Activated naive CD8-positive, alpha-beta T cell (primary cell): ENCODE measurements around the gene ACBD6.

Experiments
- H3K27ac Mint-ChIP-seq: one replicate; pipeline ENCODE4 v1.8.0; 2021; ENCODE audit warnings: mixed read lengths
- H3K27me3 Mint-ChIP-seq: one replicate; pipeline ENCODE4 v1.8.0; 2021; ENCODE audit warnings: mixed read lengths
- H3K36me3 Mint-ChIP-seq: one replicate; pipeline ENCODE4 v1.8.0; 2021; ENCODE audit warnings: mixed read lengths
- H3K4me1 Mint-ChIP-seq: one replicate; pipeline ENCODE4 v1.8.0; 2021; ENCODE audit warnings: low read depth, mixed read lengths
- H3K4me3 Mint-ChIP-seq: one replicate; pipeline ENCODE4 v1.8.0; 2021; ENCODE audit warnings: mild to moderate bottlenecking, mixed read lengths
- H3K9me3 Mint-ChIP-seq: one replicate; pipeline ENCODE4 v1.8.0; 2021; ENCODE audit warnings: low read depth, mixed read lengths

The ACBD6 gene

GRCh38 chr1:180386745-180387367, 115.5 kb downstream of the ACBD6 start:
- H3K9me3 Mint-ChIP-seq = peaks cover 33% of the 10 kb centered on the region
- peaks cover 48% of the 10 kb centered on the region for H3K36me3 Mint-ChIP-seq

GRCh38 chr1:180385144-180385543, 117.2 kb downstream of the ACBD6 start:
- Mint-ChIP-seq H3K4me3 (no peak overlapping the region), H3K4me1 (peaks cover 12% of the 10 kb centered on the region), H3K27ac (no peak overlapping the region), H3K9me3 (peaks cover 46% of the 10 kb centered on the region), H3K27me3 (no peaks in the 10 kb centered on the region), H3K36me3 (peaks cover 48% of the 10 kb centered on the region)

More at GRCh38 chr1:180386745-180387367, 115.5 kb downstream of the ACBD6 start:
- no peak overlapping the region for H3K27ac Mint-ChIP-seq
- no peaks in the 10 kb centered on the region for H3K27me3 Mint-ChIP-seq
- H3K4me3 Mint-ChIP-seq = no peak overlapping the region
- peaks cover 4% of the 10 kb centered on the region for H3K4me1 Mint-ChIP-seq

- H3K36me3 Mint-ChIP-seq = peaks cover 52% of the 10 kb centered on the region
- H3K27me3 Mint-ChIP-seq = no peaks in the 10 kb centered on the region
- H3K27ac Mint-ChIP-seq = no peak overlapping the region
- H3K4me1 Mint-ChIP-seq = peaks cover 14% of the 10 kb centered on the region
- H3K9me3 Mint-ChIP-seq = peaks cover 50% of the 10 kb centered on the region
- H3K4me3 Mint-ChIP-seq = no peak overlapping the region
Observed at GRCh38 chr1:180384286-180385005, 117.9 kb downstream of the ACBD6 start.

- H3K27me3 Mint-ChIP-seq = no peaks in the 10 kb centered on the region
- H3K4me3 Mint-ChIP-seq = no peak overlapping the region
- H3K36me3 Mint-ChIP-seq = peaks cover 63% of the 10 kb centered on the region
- peaks cover 18% of the 10 kb centered on the region for H3K4me1 Mint-ChIP-seq
- H3K27ac Mint-ChIP-seq = no peak overlapping the region
- H3K9me3 Mint-ChIP-seq = peaks cover 54% of the 10 kb centered on the region
Observed at GRCh38 chr1:180382326-180383115, 119.9 kb downstream of the ACBD6 start.

GRCh38 chr1:180381184-180381580, 121.2 kb downstream of the ACBD6 start:
- peaks cover 63% of the 10 kb centered on the region for H3K36me3 Mint-ChIP-seq
- no peak overlapping the region for H3K27ac Mint-ChIP-seq

GRCh38 chr1:180380259-180381183, 121.9 kb downstream of the ACBD6 start:
- H3K27ac Mint-ChIP-seq = peak overlapping the region; percentile 55

More at GRCh38 chr1:180381184-180381580, 121.2 kb downstream of the ACBD6 start:
- Mint-ChIP-seq H3K9me3 (peaks cover 43% of the 10 kb centered on the region), H3K27me3 (no peaks in the 10 kb centered on the region), H3K4me1 (peaks cover 18% of the 10 kb centered on the region), H3K4me3 (no peak overlapping the region)

GRCh38 chr1:180376800-180377199, 125.6 kb downstream of the ACBD6 start:
- no peaks in the 10 kb centered on the region for H3K27me3 Mint-ChIP-seq
- peaks cover 23% of the 10 kb centered on the region for H3K4me1 Mint-ChIP-seq
- peaks cover 39% of the 10 kb centered on the region for H3K36me3 Mint-ChIP-seq
- H3K27ac Mint-ChIP-seq = no peak overlapping the region
- no peak overlapping the region for H3K4me3 Mint-ChIP-seq
- peaks cover 21% of the 10 kb centered on the region for H3K9me3 Mint-ChIP-seq

More at GRCh38 chr1:180380259-180381183, 121.9 kb downstream of the ACBD6 start:
- Mint-ChIP-seq H3K4me3 (no peak overlapping the region), H3K27me3 (no peaks in the 10 kb centered on the region), H3K4me1 (peaks cover 18% of the 10 kb centered on the region), H3K36me3 (peaks cover 64% of the 10 kb centered on the region), H3K9me3 (peaks cover 43% of the 10 kb centered on the region)

- H3K4me3 Mint-ChIP-seq = no peak overlapping the region
Observed at GRCh38 chr1:180376253-180376652, 126.1 kb downstream of the ACBD6 start.

GRCh38 chr1:180372728-180373127, 129.6 kb downstream of the ACBD6 start:
- Mint-ChIP-seq H3K9me3 (peaks cover 4% of the 10 kb centered on the region), H3K27ac (no peak overlapping the region), H3K4me3 (no peak overlapping the region), H3K4me1 (peaks cover 15% of the 10 kb centered on the region), H3K36me3 (peaks cover 25% of the 10 kb centered on the region), H3K27me3 (no peaks in the 10 kb centered on the region)

More at GRCh38 chr1:180376253-180376652, 126.1 kb downstream of the ACBD6 start:
- peaks cover 39% of the 10 kb centered on the region for H3K36me3 Mint-ChIP-seq
- H3K27me3 Mint-ChIP-seq = no peaks in the 10 kb centered on the region
- H3K9me3 Mint-ChIP-seq = peaks cover 19% of the 10 kb centered on the region
- peaks cover 26% of the 10 kb centered on the region for H3K4me1 Mint-ChIP-seq
- no peak overlapping the region for H3K27ac Mint-ChIP-seq

- Mint-ChIP-seq H3K4me3 (no peak overlapping the region), H3K4me1 (peaks cover 18% of the 10 kb centered on the region), H3K27ac (no peak overlapping the region), H3K9me3 (peaks cover 6% of the 10 kb centered on the region), H3K36me3 (peaks cover 17% of the 10 kb centered on the region), H3K27me3 (no peaks in the 10 kb centered on the region)
Observed at GRCh38 chr1:180370597-180370996, 131.8 kb downstream of the ACBD6 start.

GRCh38 chr1:180370188-180370587, 132.2 kb downstream of the ACBD6 start:
- Mint-ChIP-seq H3K9me3 (peaks cover 6% of the 10 kb centered on the region), H3K27me3 (no peaks in the 10 kb centered on the region), H3K4me3 (no peak overlapping the region), H3K27ac (no peak overlapping the region), H3K4me1 (peaks cover 18% of the 10 kb centered on the region), H3K36me3 (peaks cover 17% of the 10 kb centered on the region)

GRCh38 chr1:180369061-180369460, 133.3 kb downstream of the ACBD6 start:
- Mint-ChIP-seq H3K4me3 (no peak overlapping the region), H3K9me3 (peaks cover 6% of the 10 kb centered on the region), H3K36me3 (peaks cover 20% of the 10 kb centered on the region), H3K27me3 (no peaks in the 10 kb centered on the region), H3K27ac (no peak overlapping the region), H3K4me1 (peaks cover 16% of the 10 kb centered on the region)

GRCh38 chr1:180366371-180367068, 135.9 kb downstream of the ACBD6 start:
- Mint-ChIP-seq H3K27me3 (no peaks in the 10 kb centered on the region), H3K4me1 (peaks cover 10% of the 10 kb centered on the region), H3K27ac (no peak overlapping the region), H3K36me3 (peaks cover 18% of the 10 kb centered on the region), H3K4me3 (no peak overlapping the region), H3K9me3 (peaks cover 6% of the 10 kb centered on the region)

GRCh38 chr1:180365039-180365438, 137.3 kb downstream of the ACBD6 start:
- peaks cover 18% of the 10 kb centered on the region for H3K36me3 Mint-ChIP-seq
- no peaks in the 10 kb centered on the region for H3K27me3 Mint-ChIP-seq
- H3K9me3 Mint-ChIP-seq = peaks cover 6% of the 10 kb centered on the region
- H3K4me3 Mint-ChIP-seq = no peak overlapping the region
- H3K4me1 Mint-ChIP-seq = peaks cover 6% of the 10 kb centered on the region
- no peak overlapping the region for H3K27ac Mint-ChIP-seq
